ENCODE measurements around the gene EIF4EBP3. TPM values are rescaled to one million over a fixed set of nuclear protein-coding genes. Genes with fewer than 3 reads are reported as not detected.

The EIF4EBP3 gene
- total RNA-seq, 1 donor from 2014 or later, result 21.4 TPM

- Histone ChIP-seq H3K27ac (no peak overlapping the region), H3K27me3 (no peaks in the 10 kb centered on the region), H3K36me3 (peaks cover 49% of the 10 kb centered on the region), H3K9me3 (no peaks in the 10 kb centered on the region), H3K4me3 (no peak overlapping the region), H3K4me1 (peaks cover 46% of the 10 kb centered on the region)
- no peak for DNase-seq
- ATAC-seq, result no peak
- TF ChIP-seq CTCF (IDR thresholded peaks at IDR 0.05), result no peak
- intact Hi-C loops (cut with DNase I), result no loop called here
These were observed 4.4 kb downstream of the EIF4EBP3 start for GRCh38 chr5:140551872-140552271.

- no peak overlapping the region for H3K4me3 ChIP-seq
- H3K27ac ChIP-seq, result no peak overlapping the region
- DNase-seq (no peak), ATAC-seq (no peak)
- no peaks in the 10 kb centered on the region for H3K27me3 ChIP-seq
- peaks cover 49% of the 10 kb centered on the region for H3K36me3 ChIP-seq
- intact Hi-C loops (cut with DNase I), result no loop called here
- no peaks in the 10 kb centered on the region for H3K9me3 ChIP-seq
- TF ChIP-seq CTCF (IDR thresholded peaks at IDR 0.05), result no peak
- H3K4me1 ChIP-seq, result peaks cover 38% of the 10 kb centered on the region
These were observed 6.2 kb downstream of the EIF4EBP3 start for GRCh38 chr5:140553657-140554056.

GRCh38 chr5:140554454-140554853 lies 7.0 kb downstream of the EIF4EBP3 start:
- DNase-seq, result no peak
- Histone ChIP-seq H3K27me3 (no peaks in the 10 kb centered on the region), H3K27ac (no peak overlapping the region), H3K4me3 (no peak overlapping the region), H3K36me3 (peaks cover 42% of the 10 kb centered on the region), H3K9me3 (no peaks in the 10 kb centered on the region), H3K4me1 (peaks cover 30% of the 10 kb centered on the region)
- ATAC-seq, result no peak
- intact Hi-C loops (cut with DNase I), result no loop called here
- no peak for TF ChIP-seq CTCF (IDR thresholded peaks at IDR 0.05)

GRCh38 chr5:140555747-140556312 lies 8.4 kb downstream of the EIF4EBP3 start:
- TF ChIP-seq CTCF (IDR thresholded peaks at IDR 0.05), result no peak
- no peak for ATAC-seq
- Histone ChIP-seq H3K4me1 (peaks cover 24% of the 10 kb centered on the region), H3K27ac (no peak overlapping the region), H3K9me3 (no peaks in the 10 kb centered on the region), H3K27me3 (no peaks in the 10 kb centered on the region), H3K4me3 (peak overlapping the region; percentile 86), H3K36me3 (peaks cover 28% of the 10 kb centered on the region)
- no peak for DNase-seq
- intact Hi-C loops (cut with DNase I), result no loop called here

GRCh38 chr5:140556438-140556837 lies 9.0 kb downstream of the EIF4EBP3 start:
- ATAC-seq (no peak), DNase-seq (no peak)
- Histone ChIP-seq H3K36me3 (peaks cover 25% of the 10 kb centered on the region), H3K27ac (peak overlapping the region; percentile 95), H3K4me3 (peak overlapping the region; percentile 86), H3K4me1 (peaks cover 24% of the 10 kb centered on the region), H3K9me3 (no peaks in the 10 kb centered on the region), H3K27me3 (no peaks in the 10 kb centered on the region)
- no peak for TF ChIP-seq CTCF (IDR thresholded peaks at IDR 0.05)
- intact Hi-C loops (cut with DNase I), result no loop called here
